K562 (cell line): Measurements from ENCODE around the gene ZNF557.

ENCODE experiments used
- CTCF ChIP-seq, 3 experiments: IDR thresholded peaks in 2 of 3; conservative IDR thresholded peaks in 1 of 3; 2 replicates each; pipeline ENCODE4 v1.5.1; 2011 to 2012; ENCODE audit warnings: low read length in 3 of 3, mild to moderate bottlenecking in 3 of 3, control low read depth in 2 of 3, improper control_type of control experiment in 1 of 3, inconsistent platforms in 1 of 3, low read depth in 1 of 3, mixed read lengths in 1 of 3, moderate library complexity in 1 of 3; ENCODE audit not compliant: insufficient read depth in 2 of 3
- EZH2 ChIP-seq: IDR thresholded peaks from 2 replicates; pipeline ENCODE4 v1.6.1; 2012; ENCODE audit warnings: low read depth, mild to moderate bottlenecking, inconsistent platforms, low read length, borderline replicate concordance
- FOXM1 ChIP-seq, 2 experiments: fragments of 450-650 bp in 1 of 2; sonication (generic) in 1 of 2; formaldehyde crosslinking in 1 of 2; IDR thresholded peaks; 2 replicates each; pipeline versions ENCODE4 v1.6.1 to v1.9.0; 2017 to 2022; ENCODE audit warnings: low read depth in 2 of 2, mild to moderate bottlenecking in 2 of 2, missing genetic modification reagents in 1 of 2, moderate library complexity in 1 of 2
- MAFK ChIP-seq: IDR thresholded peaks from 2 replicates; pipeline ENCODE4 v1.6.1; 2011; ENCODE audit warnings: low read length, improper control_type of control experiment
- MAX ChIP-seq: sonication (generic); formaldehyde crosslinking; IDR thresholded peaks from 2 replicates; pipeline ENCODE4 v1.9.0; 2022; ENCODE audit warnings: mild to moderate bottlenecking, missing genetic modification reagents
- NFYB ChIP-seq: IDR thresholded peaks from 2 replicates; pipeline ENCODE4 v1.6.1; 2011; ENCODE audit warnings: mild to moderate bottlenecking, moderate library complexity; ENCODE audit not compliant: insufficient read length; ENCODE audit errors: extremely low read depth
- NR1H2 ChIP-seq: sonication (generic); formaldehyde crosslinking; IDR thresholded peaks from 2 replicates; pipeline ENCODE4 v1.4.0; 2020; ENCODE audit warnings: mild to moderate bottlenecking, missing genetic modification reagents
- RAD21 ChIP-seq, 2 experiments: fragments of 250-450 bp in 1 of 2; fragments of 450-650 bp in 1 of 2; sonication (Bioruptor Pico) in 1 of 2; formaldehyde crosslinking in 1 of 2; IDR thresholded peaks in 1 of 2; conservative IDR thresholded peaks in 1 of 2; 2 replicates each; pipeline versions ENCODE4 v1.4.0 to v1.8.0; 2020 to 2022; ENCODE audit warnings: mild to moderate bottlenecking in 2 of 2, moderate library complexity in 1 of 2
- SAFB2 ChIP-seq: fragments of 200-400 bp; formaldehyde crosslinking; IDR thresholded peaks from 2 replicates; pipeline ENCODE4 v1.6.1; 2018; ENCODE audit warnings: borderline replicate concordance, low read length, low read depth, moderate library complexity; ENCODE audit not compliant: severe bottlenecking
- SMAD1 ChIP-seq: fragments of 150-350 bp; IDR thresholded peaks from 2 replicates; pipeline ENCODE4 v1.6.1; 2014; ENCODE audit warnings: low read length, low read depth; ENCODE audit not compliant: partially characterized antibody
- ZNF431 ChIP-seq: sonication (generic); formaldehyde crosslinking; IDR thresholded peaks from 2 replicates; pipeline ENCODE4 v1.8.0; 2022; ENCODE audit warnings: mild to moderate bottlenecking, missing genetic modification reagents
- ZNF592 ChIP-seq: fragments of 450-650 bp; IDR thresholded peaks from 2 replicates; pipeline ENCODE4 v1.6.1; 2017; ENCODE audit warnings: antibody characterized with exemption, mild to moderate bottlenecking
- TF ChIP-seq, protein P1 (sequence below): sonication (generic); formaldehyde crosslinking; IDR thresholded peaks from 2 replicates; pipeline ENCODE4 v1.8.0; 2022; ENCODE audit warnings: missing genetic modification reagents, mild to moderate bottlenecking, borderline replicate concordance

DNA sequence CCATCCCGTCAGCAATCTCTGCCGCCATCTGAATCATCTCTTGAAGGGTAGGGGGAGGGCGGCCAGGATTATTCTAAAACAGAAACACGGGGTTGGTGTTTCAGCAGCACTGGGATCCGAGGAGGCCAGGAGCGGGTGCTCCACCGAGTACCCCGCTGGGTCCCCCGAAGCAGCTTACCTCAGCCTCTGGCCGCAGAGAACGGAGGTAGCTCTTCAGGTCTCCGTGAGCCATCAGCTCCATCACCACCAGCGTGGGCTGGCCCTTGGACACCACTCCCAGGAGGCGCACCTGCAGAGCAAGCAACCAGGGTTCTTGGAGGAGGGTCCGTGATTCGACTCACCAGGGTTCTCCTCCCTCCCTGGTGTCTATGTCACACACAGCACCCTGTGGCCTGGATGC is 53.2 kb downstream of the ZNF557 start:
- no peak for TF ChIP-seq RAD21 (CRISPR knock-in tag; conservative IDR thresholded peaks at IDR 0.05 in 1 of 2, IDR thresholded peaks at IDR 0.05 in 1 of 2)
- TF ChIP-seq CTCF (IDR thresholded peaks at IDR 0.05 in 2 of 3, conservative IDR thresholded peaks at IDR 0.05 in 1 of 3; ENCODE audit: insufficient read depth in 2 of 3, low read depth in 1 of 3, low read length in 3 of 3) = no peak
- TF ChIP-seq MAFK = no peak
- no peak for TF ChIP-seq SAFB2
- no peak for TF ChIP-seq ZNF431 (CRISPR knock-in tag)
- TF ChIP-seq SMAD1 = no peak
- no peak for TF ChIP-seq NR1H2 (CRISPR knock-in tag)
- TF ChIP-seq, protein P1, sequence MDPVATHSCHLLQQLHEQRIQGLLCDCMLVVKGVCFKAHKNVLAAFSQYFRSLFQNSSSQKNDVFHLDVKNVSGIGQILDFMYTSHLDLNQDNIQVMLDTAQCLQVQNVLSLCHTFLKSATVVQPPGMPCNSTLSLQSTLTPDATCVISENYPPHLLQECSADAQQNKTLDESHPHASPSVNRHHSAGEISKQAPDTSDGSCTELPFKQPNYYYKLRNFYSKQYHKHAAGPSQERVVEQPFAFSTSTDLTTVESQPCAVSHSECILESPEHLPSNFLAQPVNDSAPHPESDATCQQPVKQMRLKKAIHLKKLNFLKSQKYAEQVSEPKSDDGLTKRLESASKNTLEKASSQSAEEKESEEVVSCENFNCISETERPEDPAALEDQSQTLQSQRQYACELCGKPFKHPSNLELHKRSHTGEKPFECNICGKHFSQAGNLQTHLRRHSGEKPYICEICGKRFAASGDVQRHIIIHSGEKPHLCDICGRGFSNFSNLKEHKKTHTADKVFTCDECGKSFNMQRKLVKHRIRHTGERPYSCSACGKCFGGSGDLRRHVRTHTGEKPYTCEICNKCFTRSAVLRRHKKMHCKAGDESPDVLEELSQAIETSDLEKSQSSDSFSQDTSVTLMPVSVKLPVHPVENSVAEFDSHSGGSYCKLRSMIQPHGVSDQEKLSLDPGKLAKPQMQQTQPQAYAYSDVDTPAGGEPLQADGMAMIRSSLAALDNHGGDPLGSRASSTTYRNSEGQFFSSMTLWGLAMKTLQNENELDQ (CRISPR knock-in tag) = no peak
- TF ChIP-seq ZNF592 = no peak
- no peak for TF ChIP-seq EZH2
- TF ChIP-seq MAX = no peak
- TF ChIP-seq NFYB = no peak
- no peak for TF ChIP-seq FOXM1 (IDR thresholded peaks at IDR 0.05; ENCODE audit: low read depth)
- no peak for TF ChIP-seq FOXM1 (CRISPR knock-in tag; IDR thresholded peaks at IDR 0.05; ENCODE audit: low read depth)
